Brain microvascular endothelial cell (primary cell): Measurements from ENCODE around the gene FGF22.

Experiments
- DNase-seq: peaks from one replicate; pipeline ENCODE4 v3.0.0-alpha.2; 2020
- H3K27ac ChIP-seq: fragments of 250-450 bp; sonication (Bioruptor Pico); 2 replicates; pipeline ENCODE4 v1.5.1; 2020; ENCODE audit warnings: mild to moderate bottlenecking, moderate library complexity
- H3K27me3 ChIP-seq: fragments of 250-450 bp; sonication (Bioruptor Pico); replicated peaks from 2 replicates; pipeline ENCODE4 v1.5.1; 2020; ENCODE audit warnings: mild to moderate bottlenecking
- H3K36me3 ChIP-seq: fragments of 250-450 bp; sonication (Bioruptor Pico); replicated peaks from 2 replicates; pipeline ENCODE4 v1.5.1; 2020; ENCODE audit warnings: mild to moderate bottlenecking
- H3K4me3 ChIP-seq: 2 replicates; pipeline ENCODE4 v1.5.1; 2011; ENCODE audit warnings: low read depth, mild to moderate bottlenecking, control low read depth, low read length, moderate library complexity
- in situ Hi-C: cut with HindIII; loops from 2 replicates; pipeline ENCODE4 v1.10.0; 2017; ENCODE audit warnings: low sequenced_read_pairs, low pct_ligation_motif_present
- TF ChIP-seq, protein P1 (sequence below): IDR thresholded peaks from 2 replicates; pipeline ENCODE4 v1.5.1; 2011; ENCODE audit warnings: low read depth, mild to moderate bottlenecking, moderate library complexity, low read length, control low read depth, inconsistent platforms; ENCODE audit errors: missing control alignments

FGF22 gene

DNA sequence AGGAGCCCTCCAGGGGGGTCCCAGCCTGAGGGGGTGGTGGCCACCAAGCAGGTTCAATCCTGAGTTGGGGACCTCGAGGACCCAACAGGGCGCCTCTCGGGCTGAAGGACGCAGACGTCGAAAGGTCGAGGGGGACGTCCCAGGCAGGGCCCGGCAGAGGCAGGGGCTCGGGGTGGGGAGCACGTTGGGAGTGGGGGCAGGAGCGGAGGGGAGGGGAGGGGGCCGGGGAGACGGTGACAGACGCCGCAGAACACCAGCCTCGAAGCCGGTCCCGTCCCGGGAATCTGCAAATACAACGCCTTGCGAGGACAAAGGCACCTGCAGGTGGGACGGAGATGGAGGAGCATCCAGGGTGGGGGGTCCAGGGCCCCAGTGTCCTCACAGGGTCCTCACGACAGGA is 4.1 kb downstream of the FGF22 start:
- no peak overlapping the region for H3K27ac ChIP-seq
- peaks cover 38% of the 10 kb centered on the region for H3K36me3 ChIP-seq
- in situ Hi-C loops: no loop called here
- no peaks in the 10 kb centered on the region for H3K27me3 ChIP-seq
- H3K4me3 ChIP-seq: no peak overlapping the region
- TF ChIP-seq, protein P1, sequence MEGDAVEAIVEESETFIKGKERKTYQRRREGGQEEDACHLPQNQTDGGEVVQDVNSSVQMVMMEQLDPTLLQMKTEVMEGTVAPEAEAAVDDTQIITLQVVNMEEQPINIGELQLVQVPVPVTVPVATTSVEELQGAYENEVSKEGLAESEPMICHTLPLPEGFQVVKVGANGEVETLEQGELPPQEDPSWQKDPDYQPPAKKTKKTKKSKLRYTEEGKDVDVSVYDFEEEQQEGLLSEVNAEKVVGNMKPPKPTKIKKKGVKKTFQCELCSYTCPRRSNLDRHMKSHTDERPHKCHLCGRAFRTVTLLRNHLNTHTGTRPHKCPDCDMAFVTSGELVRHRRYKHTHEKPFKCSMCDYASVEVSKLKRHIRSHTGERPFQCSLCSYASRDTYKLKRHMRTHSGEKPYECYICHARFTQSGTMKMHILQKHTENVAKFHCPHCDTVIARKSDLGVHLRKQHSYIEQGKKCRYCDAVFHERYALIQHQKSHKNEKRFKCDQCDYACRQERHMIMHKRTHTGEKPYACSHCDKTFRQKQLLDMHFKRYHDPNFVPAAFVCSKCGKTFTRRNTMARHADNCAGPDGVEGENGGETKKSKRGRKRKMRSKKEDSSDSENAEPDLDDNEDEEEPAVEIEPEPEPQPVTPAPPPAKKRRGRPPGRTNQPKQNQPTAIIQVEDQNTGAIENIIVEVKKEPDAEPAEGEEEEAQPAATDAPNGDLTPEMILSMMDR: no peak
- DNase-seq: no peak

DNA sequence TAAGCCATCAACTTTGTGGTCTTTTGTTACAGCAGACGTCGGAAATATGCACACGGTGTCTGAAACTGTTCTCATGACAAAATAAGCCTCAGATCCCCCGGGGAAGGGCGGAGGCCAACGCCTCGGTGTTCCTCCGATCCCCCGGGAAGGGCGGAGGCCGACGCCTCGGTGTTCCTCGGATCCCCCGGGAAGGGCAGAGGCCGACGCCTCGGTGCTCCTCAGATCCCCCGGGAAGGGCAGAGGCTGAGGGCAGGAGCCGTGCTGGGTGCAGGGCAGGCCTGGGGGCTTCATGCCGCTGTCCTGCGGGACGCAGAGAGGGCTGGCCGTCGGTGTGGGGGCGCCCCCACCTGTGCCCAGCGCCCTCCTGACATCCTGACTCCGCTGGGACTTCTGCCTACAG is 4.7 kb downstream of the FGF22 start:
- no peaks in the 10 kb centered on the region for H3K27me3 ChIP-seq
- in situ Hi-C loops: no loop called here
- TF ChIP-seq, protein P1: no peak
- peaks cover 44% of the 10 kb centered on the region for H3K36me3 ChIP-seq
- DNase-seq: no peak
- H3K27ac ChIP-seq: no peak overlapping the region
- no peak overlapping the region for H3K4me3 ChIP-seq

DNA sequence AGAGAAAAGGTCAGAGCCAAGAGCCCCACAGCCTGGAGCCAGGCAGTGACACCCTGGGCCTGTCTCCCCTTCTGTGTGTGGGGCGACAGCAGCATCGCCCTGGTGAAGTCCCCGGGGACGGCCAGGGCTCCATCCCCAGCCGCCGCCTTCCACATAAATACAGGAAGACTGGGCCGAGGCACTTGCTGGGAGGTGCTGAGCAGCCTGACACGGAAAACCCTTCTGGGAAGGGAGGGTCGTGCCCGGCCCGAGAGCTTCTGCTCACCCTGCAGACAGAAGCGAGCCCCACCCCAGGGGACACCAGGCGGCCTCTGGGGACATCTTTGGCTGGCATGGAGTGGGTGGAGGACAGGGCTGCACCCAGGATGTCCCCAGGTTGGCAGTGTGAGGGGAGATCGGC is 5.1 kb downstream of the FGF22 start:
- Histone ChIP-seq H3K36me3 (peaks cover 47% of the 10 kb centered on the region), H3K27me3 (no peaks in the 10 kb centered on the region), H3K27ac (no peak overlapping the region), H3K4me3 (no peak overlapping the region)
- TF ChIP-seq, protein P1: no peak
- no peak for DNase-seq
- in situ Hi-C loops: no loop called here

DNA sequence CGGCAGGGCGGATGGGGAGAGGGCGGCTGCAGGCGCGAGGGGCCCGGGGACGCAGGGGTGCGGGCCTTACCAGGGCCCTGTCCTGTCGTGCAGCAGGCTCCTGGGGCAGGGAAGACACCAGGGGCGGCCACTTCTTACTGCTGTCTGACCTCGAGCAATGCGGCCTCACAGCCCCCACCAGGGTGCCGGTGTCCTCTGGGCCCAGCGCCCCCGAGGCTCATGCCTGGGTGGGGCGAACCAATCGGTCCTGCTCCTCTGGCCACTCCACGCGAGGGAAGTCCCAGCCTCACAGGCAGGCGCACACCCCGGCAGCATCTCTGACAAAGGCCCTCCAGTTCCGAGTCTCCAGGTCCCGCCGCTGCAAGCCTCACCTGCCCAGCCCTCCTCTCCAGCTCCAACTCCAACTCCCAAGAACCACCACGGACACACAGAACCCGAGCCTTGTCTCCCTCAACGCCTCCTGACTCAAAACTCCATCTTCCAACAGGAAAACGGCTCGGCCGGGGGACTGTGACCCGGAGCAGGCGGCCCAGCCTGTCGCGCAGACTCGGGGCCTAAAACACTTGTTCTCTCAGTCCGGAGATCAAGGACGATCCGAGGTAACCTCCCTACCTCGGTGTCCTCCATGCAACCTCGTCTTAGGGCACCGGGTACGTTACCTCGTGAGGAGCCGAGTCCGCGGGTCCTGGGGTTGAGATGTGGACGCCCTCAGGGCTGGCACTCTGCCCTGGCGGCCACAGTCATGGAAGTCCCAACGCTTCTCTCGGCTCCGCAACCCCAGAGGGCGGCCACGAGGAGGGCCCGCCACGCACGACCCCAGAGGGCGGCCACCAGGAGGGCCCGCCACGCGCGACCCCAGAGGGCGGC is 6.5 kb downstream of the FGF22 start:
- Histone ChIP-seq H3K27ac (no peak overlapping the region), H3K4me3 (no peak overlapping the region), H3K27me3 (no peaks in the 10 kb centered on the region), H3K36me3 (peaks cover 54% of the 10 kb centered on the region)
- in situ Hi-C loops: no loop called here
- DNase-seq: no peak
- TF ChIP-seq, protein P1: no peak

DNA sequence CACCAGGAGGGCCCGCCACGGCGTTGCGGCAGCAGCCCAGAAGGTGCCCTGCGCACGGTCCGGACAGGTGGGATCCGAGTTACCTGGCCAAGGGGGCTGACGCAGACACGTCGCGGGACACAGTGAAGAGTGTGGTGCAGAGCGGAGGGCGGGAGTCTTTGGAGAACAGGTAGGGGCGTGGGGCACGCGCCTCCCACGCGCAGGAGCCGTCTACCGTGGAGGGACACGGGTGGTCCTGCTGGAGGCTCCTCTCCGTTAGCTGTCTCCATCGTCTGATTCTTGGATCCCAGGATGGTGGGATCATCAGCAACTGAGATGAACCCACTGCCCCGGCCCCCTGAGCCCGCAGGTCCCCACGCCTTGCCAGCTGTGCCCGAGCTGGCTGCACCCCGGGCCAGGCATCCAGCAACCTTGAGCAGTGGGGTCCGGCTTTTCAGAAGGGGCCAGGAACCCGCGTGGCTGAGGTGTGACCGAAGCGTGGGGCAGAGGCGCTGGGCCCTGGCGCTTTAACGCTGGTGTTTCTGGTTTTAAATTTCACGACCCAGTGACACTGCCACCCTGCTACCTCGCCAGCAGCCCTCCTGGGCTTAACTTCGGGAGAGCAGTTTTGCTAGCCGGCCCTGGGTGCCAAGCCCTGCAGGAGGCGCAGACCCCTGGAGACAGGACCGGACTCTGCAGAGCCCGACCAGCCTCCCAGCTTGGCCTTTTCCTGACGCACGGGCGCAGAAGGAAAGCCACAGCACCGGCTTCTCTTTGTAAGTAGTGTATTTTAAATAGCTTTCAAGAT is 7.3 kb downstream of the FGF22 start:
- no peak overlapping the region for H3K4me3 ChIP-seq
- H3K36me3 ChIP-seq: peaks cover 62% of the 10 kb centered on the region
- H3K27me3 ChIP-seq: no peaks in the 10 kb centered on the region
- TF ChIP-seq, protein P1: no peak
- in situ Hi-C loops: no loop called here
- DNase-seq: no peak
- no peak overlapping the region for H3K27ac ChIP-seq
